ENCODE data around the gene DGKB. TPM values are rescaled to one million over a fixed set of nuclear protein-coding genes. Genes with fewer than 3 reads are reported as not detected.

The DGKB gene
- total and polyA plus RNA-seq, 2 experiments from 2014 or later = 0.28 to 1.7 TPM

DNA sequence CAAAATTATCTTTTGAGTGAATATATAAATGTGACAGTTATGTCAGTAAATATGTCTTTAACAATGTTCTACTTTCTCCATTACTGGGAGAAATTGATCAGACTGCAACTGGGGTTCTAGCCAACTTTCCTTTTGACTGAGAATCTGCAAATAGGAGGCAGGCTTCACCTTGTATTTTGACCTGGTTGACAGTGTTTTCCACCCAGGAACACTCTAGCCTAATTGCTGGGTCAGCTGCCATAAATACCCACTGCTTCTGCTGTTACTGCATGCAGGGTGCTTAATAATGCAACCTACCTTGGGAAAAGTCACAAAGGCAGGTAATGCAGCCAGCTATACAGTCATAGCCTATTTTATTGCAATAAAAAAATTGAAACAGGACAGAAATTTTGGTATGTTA lies 319.0 kb downstream of the DGKB start:
- Histone ChIP-seq H3K4me1 (ENCODE audit: insufficient read depth) (no peaks in the 10 kb centered on the region), H3K27me3 (no peaks in the 10 kb centered on the region), H3K9me3 (ENCODE audit: low read depth) (peaks cover 6% of the 10 kb centered on the region), H2AFZ (no peak overlapping the region), H3K79me2 (no peaks in the 10 kb centered on the region), H3K9me2 (replicated peaks; ENCODE audit: insufficient read depth) (no peaks in the 10 kb centered on the region), H3K36me3 (replicated peaks; ENCODE audit: insufficient read depth, low read depth) (no peaks in the 10 kb centered on the region), H4K20me1 (ENCODE audit: insufficient read depth, poor library complexity, severe bottlenecking) (no peaks in the 10 kb centered on the region), H3K4me2 (no peak overlapping the region), H3K27ac (no peak overlapping the region), H3K4me3 (no peak overlapping the region)
- TF ChIP-seq, protein P1, sequence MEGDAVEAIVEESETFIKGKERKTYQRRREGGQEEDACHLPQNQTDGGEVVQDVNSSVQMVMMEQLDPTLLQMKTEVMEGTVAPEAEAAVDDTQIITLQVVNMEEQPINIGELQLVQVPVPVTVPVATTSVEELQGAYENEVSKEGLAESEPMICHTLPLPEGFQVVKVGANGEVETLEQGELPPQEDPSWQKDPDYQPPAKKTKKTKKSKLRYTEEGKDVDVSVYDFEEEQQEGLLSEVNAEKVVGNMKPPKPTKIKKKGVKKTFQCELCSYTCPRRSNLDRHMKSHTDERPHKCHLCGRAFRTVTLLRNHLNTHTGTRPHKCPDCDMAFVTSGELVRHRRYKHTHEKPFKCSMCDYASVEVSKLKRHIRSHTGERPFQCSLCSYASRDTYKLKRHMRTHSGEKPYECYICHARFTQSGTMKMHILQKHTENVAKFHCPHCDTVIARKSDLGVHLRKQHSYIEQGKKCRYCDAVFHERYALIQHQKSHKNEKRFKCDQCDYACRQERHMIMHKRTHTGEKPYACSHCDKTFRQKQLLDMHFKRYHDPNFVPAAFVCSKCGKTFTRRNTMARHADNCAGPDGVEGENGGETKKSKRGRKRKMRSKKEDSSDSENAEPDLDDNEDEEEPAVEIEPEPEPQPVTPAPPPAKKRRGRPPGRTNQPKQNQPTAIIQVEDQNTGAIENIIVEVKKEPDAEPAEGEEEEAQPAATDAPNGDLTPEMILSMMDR (IDR thresholded peaks at IDR 0.05; ENCODE audit: poor library complexity) = no peak
- TF ChIP-seq EZH2 (IDR thresholded peaks at IDR 0.05; ENCODE audit: borderline replicate concordance) (no peak), EZH2phosphoT487 (IDR thresholded peaks at IDR 0.05; ENCODE audit: low read depth, severe bottlenecking, unreplicated experiment) (no peak)
- DNase-seq (ENCODE audit: low spot score) = no peak

DNA sequence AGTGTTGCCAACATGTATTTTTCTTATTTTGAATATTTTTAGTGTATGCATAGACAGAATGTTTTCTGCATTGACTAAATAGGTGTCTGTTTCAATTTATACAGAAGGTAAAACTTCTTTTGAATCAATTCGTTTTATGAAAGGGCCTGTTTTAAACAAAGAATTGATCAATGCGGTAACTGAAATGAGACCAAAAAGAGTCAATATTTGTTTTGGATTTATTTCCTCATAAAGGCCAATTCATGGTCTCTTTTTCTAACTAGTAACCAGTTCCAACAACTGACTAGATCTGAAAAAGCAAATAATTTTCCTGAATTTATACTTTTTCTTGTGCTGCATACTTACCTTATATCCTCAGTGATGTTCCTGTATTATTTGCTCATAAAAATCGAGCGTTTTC lies 320.5 kb downstream of the DGKB start:
- Histone ChIP-seq H3K36me3 (replicated peaks; ENCODE audit: insufficient read depth, low read depth) (no peaks in the 10 kb centered on the region), H3K27ac (no peak overlapping the region), H2AFZ (no peak overlapping the region), H3K4me3 (no peak overlapping the region), H3K4me1 (ENCODE audit: insufficient read depth) (no peaks in the 10 kb centered on the region), H3K79me2 (no peaks in the 10 kb centered on the region), H3K4me2 (no peak overlapping the region), H3K9me2 (replicated peaks; ENCODE audit: insufficient read depth) (no peaks in the 10 kb centered on the region), H4K20me1 (ENCODE audit: insufficient read depth, poor library complexity, severe bottlenecking) (no peaks in the 10 kb centered on the region), H3K9me3 (ENCODE audit: low read depth) (peaks cover 6% of the 10 kb centered on the region), H3K27me3 (no peaks in the 10 kb centered on the region)
- DNase-seq (ENCODE audit: low spot score) = no peak
- TF ChIP-seq EZH2 (IDR thresholded peaks at IDR 0.05; ENCODE audit: borderline replicate concordance) (no peak), EZH2phosphoT487 (IDR thresholded peaks at IDR 0.05; ENCODE audit: low read depth, severe bottlenecking, unreplicated experiment) (no peak)
- TF ChIP-seq, protein P1 (IDR thresholded peaks at IDR 0.05; ENCODE audit: poor library complexity) = no peak
- WGBS (ENCODE audit: low lambda C conversion rate, missing lambda C conversion rate) = 62% methylated on average over 4 of the region's 4 CpGs

DNA sequence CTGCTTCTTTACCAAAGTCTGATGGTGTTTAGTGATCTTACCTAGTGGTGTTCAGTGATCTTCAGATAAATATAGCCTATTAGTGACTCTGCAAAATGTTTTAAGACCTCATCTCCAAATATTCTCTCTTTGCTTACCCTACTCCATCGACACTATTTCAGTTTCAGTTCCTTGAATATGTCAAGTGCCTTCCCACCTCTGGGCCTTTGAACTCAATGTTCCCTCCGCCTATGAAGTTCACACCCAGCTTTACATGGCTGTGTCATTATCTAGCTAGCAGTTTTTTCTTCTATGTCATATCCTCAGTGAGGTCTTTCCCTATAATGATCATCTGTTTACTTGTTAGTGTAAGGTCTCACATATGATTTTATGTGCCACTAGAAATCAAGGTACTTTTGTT lies 322.6 kb downstream of the DGKB start:
- WGBS (ENCODE audit: low lambda C conversion rate, missing lambda C conversion rate) = 90% methylated on average over 2 of the region's 2 CpGs
- no peak for TF ChIP-seq EZH2phosphoT487 (IDR thresholded peaks at IDR 0.05; ENCODE audit: low read depth, severe bottlenecking, unreplicated experiment)
- TF ChIP-seq EZH2 (IDR thresholded peaks at IDR 0.05; ENCODE audit: borderline replicate concordance) = no peak
- TF ChIP-seq, protein P1 (IDR thresholded peaks at IDR 0.05; ENCODE audit: poor library complexity) = no peak
- Histone ChIP-seq H3K4me1 (ENCODE audit: insufficient read depth) (no peaks in the 10 kb centered on the region), H4K20me1 (ENCODE audit: insufficient read depth, poor library complexity, severe bottlenecking) (no peaks in the 10 kb centered on the region), H3K27me3 (no peaks in the 10 kb centered on the region), H2AFZ (no peak overlapping the region), H3K36me3 (replicated peaks; ENCODE audit: insufficient read depth, low read depth) (no peaks in the 10 kb centered on the region), H3K4me3 (no peak overlapping the region), H3K4me2 (no peak overlapping the region), H3K79me2 (no peaks in the 10 kb centered on the region), H3K9me2 (replicated peaks; ENCODE audit: insufficient read depth) (no peaks in the 10 kb centered on the region), H3K9me3 (ENCODE audit: low read depth) (no peaks in the 10 kb centered on the region), H3K27ac (no peak overlapping the region)
- DNase-seq (ENCODE audit: low spot score) = no peak

DNA sequence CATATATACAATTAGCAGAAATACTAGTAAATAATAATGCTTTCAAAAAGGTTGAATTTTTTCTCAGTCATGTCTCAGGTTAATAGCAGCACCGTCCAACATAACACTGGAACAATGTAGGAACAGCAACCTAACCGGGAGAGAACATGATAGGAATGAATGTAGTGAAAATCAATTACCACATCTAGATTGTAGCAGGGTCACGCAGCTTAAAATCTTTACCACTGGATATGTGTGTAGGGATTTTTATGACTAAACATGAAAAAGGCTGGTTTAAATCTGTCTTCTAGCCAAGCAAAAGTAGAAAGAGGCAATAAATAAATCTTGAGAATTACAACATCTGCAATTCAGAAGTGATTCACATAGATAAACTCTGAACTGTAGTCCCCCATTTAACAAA lies 326.0 kb downstream of the DGKB start:
- no peaks in the 10 kb centered on the region for H3K9me2 ChIP-seq (replicated peaks; ENCODE audit: insufficient read depth)
- H3K79me2 ChIP-seq = no peaks in the 10 kb centered on the region
- no peak overlapping the region for H3K4me2 ChIP-seq
- no peaks in the 10 kb centered on the region for H4K20me1 ChIP-seq (ENCODE audit: insufficient read depth, poor library complexity, severe bottlenecking)
- H3K27ac ChIP-seq = no peak overlapping the region
- H2AFZ ChIP-seq = no peak overlapping the region
- H3K36me3 ChIP-seq (replicated peaks; ENCODE audit: insufficient read depth, low read depth) = no peaks in the 10 kb centered on the region
- TF ChIP-seq EZH2 (IDR thresholded peaks at IDR 0.05; ENCODE audit: borderline replicate concordance) = no peak
- no peak for TF ChIP-seq EZH2phosphoT487 (IDR thresholded peaks at IDR 0.05; ENCODE audit: low read depth, severe bottlenecking, unreplicated experiment)
- TF ChIP-seq, protein P1 (IDR thresholded peaks at IDR 0.05; ENCODE audit: poor library complexity) = no peak
- no peaks in the 10 kb centered on the region for H3K27me3 ChIP-seq
- 78% methylated on average over 3 of the region's 3 CpGs for WGBS (ENCODE audit: low lambda C conversion rate, missing lambda C conversion rate)
- no peaks in the 10 kb centered on the region for H3K4me1 ChIP-seq (ENCODE audit: insufficient read depth)
- H3K4me3 ChIP-seq = no peak overlapping the region
- no peaks in the 10 kb centered on the region for H3K9me3 ChIP-seq (ENCODE audit: low read depth)
- DNase-seq (ENCODE audit: low spot score) = no peak
